ENCODE measurements around the gene PDZRN3. TPM values are rescaled to one million over a fixed set of nuclear protein-coding genes. Genes with fewer than 3 reads are reported as not detected.

PDZRN3 gene
- total and polyA plus RNA-seq, 5 donors from 2014 or later, result not detected

GRCh38 chr3:73492186-73492585 is 132.6 kb downstream of the PDZRN3 start:
- Mint-ChIP-seq H3K36me3 (no peaks in the 10 kb centered on the region), H3K4me1 (no peaks in the 10 kb centered on the region), H3K27me3 (no peaks in the 10 kb centered on the region), H3K27ac (no peak overlapping the region), H3K9me3 (no peaks in the 10 kb centered on the region), H3K4me3 (no peak overlapping the region)
- H3K9me3 ChIP-seq (ENCODE audit: control insufficient read depth in 2 of 2, low read length in 2 of 2), result no peaks in the 10 kb centered on the region
- DNase-seq, result no peak
- no peak overlapping the region for H3K4me3 ChIP-seq (ENCODE audit: low read depth, low read length)
- no peak for ATAC-seq (ENCODE audit: low read depth in 2 of 2)
- no peaks in the 10 kb centered on the region for H3K36me3 ChIP-seq (ENCODE audit: control insufficient read depth, insufficient read depth, low read length)
- H3K4me1 ChIP-seq (ENCODE audit: control insufficient read depth, insufficient read depth, low read length, poor library complexity, severe bottlenecking), result no peaks in the 10 kb centered on the region
- H3K27ac ChIP-seq (ENCODE audit: insufficient read depth, low read length, poor library complexity, severe bottlenecking), result no peak overlapping the region
- no peaks in the 10 kb centered on the region for H3K27me3 ChIP-seq (ENCODE audit: control insufficient read depth, insufficient read depth, low read length)

- H3K27me3 Mint-ChIP-seq, result no peaks in the 10 kb centered on the region
- no peaks in the 10 kb centered on the region for H3K9me3 ChIP-seq (ENCODE audit: control insufficient read depth in 2 of 2, low read length in 2 of 2)
- no peak overlapping the region for H3K27ac Mint-ChIP-seq
- ATAC-seq (ENCODE audit: low read depth in 2 of 2) (no peak), DNase-seq (no peak)
- no peaks in the 10 kb centered on the region for H3K36me3 ChIP-seq (ENCODE audit: control insufficient read depth, insufficient read depth, low read length)
- H3K4me3 Mint-ChIP-seq, result no peak overlapping the region
- H3K36me3 Mint-ChIP-seq, result no peaks in the 10 kb centered on the region
- no peaks in the 10 kb centered on the region for H3K4me1 Mint-ChIP-seq
- no peak overlapping the region for H3K27ac ChIP-seq (ENCODE audit: insufficient read depth, low read length, poor library complexity, severe bottlenecking)
- no peak overlapping the region for H3K4me3 ChIP-seq (ENCODE audit: low read depth, low read length)
- H3K4me1 ChIP-seq (ENCODE audit: control insufficient read depth, insufficient read depth, low read length, poor library complexity, severe bottlenecking), result no peaks in the 10 kb centered on the region
- no peaks in the 10 kb centered on the region for H3K27me3 ChIP-seq (ENCODE audit: control insufficient read depth, insufficient read depth, low read length)
- no peaks in the 10 kb centered on the region for H3K9me3 Mint-ChIP-seq
These were observed 133.5 kb downstream of the PDZRN3 start for GRCh38 chr3:73491287-73491662.

GRCh38 chr3:73490453-73491286 is 134.1 kb downstream of the PDZRN3 start:
- DNase-seq (no peak), ATAC-seq (ENCODE audit: low read depth in 2 of 2) (no peak)
- no peak overlapping the region for H3K4me3 ChIP-seq (ENCODE audit: low read depth, low read length)
- no peak overlapping the region for H3K27ac ChIP-seq (ENCODE audit: insufficient read depth, low read length, poor library complexity, severe bottlenecking)
- Mint-ChIP-seq H3K4me3 (no peak overlapping the region), H3K27ac (no peak overlapping the region), H3K36me3 (no peaks in the 10 kb centered on the region), H3K9me3 (no peaks in the 10 kb centered on the region), H3K4me1 (no peaks in the 10 kb centered on the region), H3K27me3 (no peaks in the 10 kb centered on the region)
- no peaks in the 10 kb centered on the region for H3K9me3 ChIP-seq (ENCODE audit: control insufficient read depth in 2 of 2, low read length in 2 of 2)
- no peaks in the 10 kb centered on the region for H3K4me1 ChIP-seq (ENCODE audit: control insufficient read depth, insufficient read depth, low read length, poor library complexity, severe bottlenecking)
- no peaks in the 10 kb centered on the region for H3K27me3 ChIP-seq (ENCODE audit: control insufficient read depth, insufficient read depth, low read length)
- no peaks in the 10 kb centered on the region for H3K36me3 ChIP-seq (ENCODE audit: control insufficient read depth, insufficient read depth, low read length)

- Histone ChIP-seq H3K27me3 (ENCODE audit: control insufficient read depth, insufficient read depth, low read length) (no peaks in the 10 kb centered on the region), H3K4me3 (ENCODE audit: low read depth, low read length) (no peak overlapping the region), H3K9me3 (ENCODE audit: control insufficient read depth in 2 of 2, low read length in 2 of 2) (no peaks in the 10 kb centered on the region), H3K36me3 (ENCODE audit: control insufficient read depth, insufficient read depth, low read length) (no peaks in the 10 kb centered on the region), H3K27ac (ENCODE audit: insufficient read depth, low read length, poor library complexity, severe bottlenecking) (no peak overlapping the region), H3K4me1 (ENCODE audit: control insufficient read depth, insufficient read depth, low read length, poor library complexity, severe bottlenecking) (no peaks in the 10 kb centered on the region)
- Mint-ChIP-seq H3K27me3 (no peaks in the 10 kb centered on the region), H3K9me3 (no peaks in the 10 kb centered on the region), H3K4me1 (no peaks in the 10 kb centered on the region), H3K36me3 (no peaks in the 10 kb centered on the region), H3K27ac (no peak overlapping the region), H3K4me3 (no peak overlapping the region)
- ATAC-seq (ENCODE audit: low read depth in 2 of 2) (no peak), DNase-seq (no peak)
These were observed 138.8 kb downstream of the PDZRN3 start for GRCh38 chr3:73485877-73486330.

GRCh38 chr3:73484656-73485248 is 140.0 kb downstream of the PDZRN3 start:
- H3K9me3 ChIP-seq (ENCODE audit: control insufficient read depth in 2 of 2, low read length in 2 of 2), result no peaks in the 10 kb centered on the region
- ATAC-seq (ENCODE audit: low read depth in 2 of 2) (no peak), DNase-seq (no peak)
- no peak overlapping the region for H3K4me3 Mint-ChIP-seq
- no peak overlapping the region for H3K27ac ChIP-seq (ENCODE audit: insufficient read depth, low read length, poor library complexity, severe bottlenecking)
- H3K4me3 ChIP-seq (ENCODE audit: low read depth, low read length), result no peak overlapping the region
- H3K4me1 ChIP-seq (ENCODE audit: control insufficient read depth, insufficient read depth, low read length, poor library complexity, severe bottlenecking), result no peaks in the 10 kb centered on the region
- no peaks in the 10 kb centered on the region for H3K36me3 Mint-ChIP-seq
- no peaks in the 10 kb centered on the region for H3K4me1 Mint-ChIP-seq
- no peaks in the 10 kb centered on the region for H3K27me3 ChIP-seq (ENCODE audit: control insufficient read depth, insufficient read depth, low read length)
- H3K36me3 ChIP-seq (ENCODE audit: control insufficient read depth, insufficient read depth, low read length), result no peaks in the 10 kb centered on the region
- no peaks in the 10 kb centered on the region for H3K27me3 Mint-ChIP-seq
- H3K27ac Mint-ChIP-seq, result no peak overlapping the region
- H3K9me3 Mint-ChIP-seq, result no peaks in the 10 kb centered on the region

GRCh38 chr3:73481888-73482287 is 142.9 kb downstream of the PDZRN3 start:
- Mint-ChIP-seq H3K4me1 (no peaks in the 10 kb centered on the region), H3K4me3 (no peak overlapping the region), H3K9me3 (peaks cover 0 to 4% (median 1%) of the 10 kb centered on the region in 7 donors), H3K27me3 (peaks cover 5% of the 10 kb centered on the region), H3K36me3 (no peaks in the 10 kb centered on the region), H3K27ac (no peak overlapping the region)
- H3K27ac ChIP-seq (ENCODE audit: insufficient read depth, low read length, poor library complexity, severe bottlenecking), result no peak overlapping the region
- H3K27me3 ChIP-seq (ENCODE audit: control insufficient read depth, insufficient read depth, low read length), result no peaks in the 10 kb centered on the region
- H3K4me1 ChIP-seq (ENCODE audit: control insufficient read depth, insufficient read depth, low read length, poor library complexity, severe bottlenecking), result no peaks in the 10 kb centered on the region
- no peaks in the 10 kb centered on the region for H3K9me3 ChIP-seq (ENCODE audit: control insufficient read depth in 2 of 2, low read length in 2 of 2)
- no peaks in the 10 kb centered on the region for H3K36me3 ChIP-seq (ENCODE audit: control insufficient read depth, insufficient read depth, low read length)
- no peak for ATAC-seq (ENCODE audit: low read depth in 2 of 2)
- H3K4me3 ChIP-seq (ENCODE audit: low read depth, low read length), result no peak overlapping the region
- no peak for DNase-seq

GRCh38 chr3:73480187-73480672 is 144.5 kb downstream of the PDZRN3 start:
- Histone ChIP-seq H3K4me3 (ENCODE audit: low read depth, low read length) (no peak overlapping the region), H3K36me3 (ENCODE audit: control insufficient read depth, insufficient read depth, low read length) (no peaks in the 10 kb centered on the region), H3K27ac (ENCODE audit: insufficient read depth, low read length, poor library complexity, severe bottlenecking) (no peak overlapping the region), H3K9me3 (ENCODE audit: control insufficient read depth in 2 of 2, low read length in 2 of 2) (no peaks in the 10 kb centered on the region), H3K4me1 (ENCODE audit: control insufficient read depth, insufficient read depth, low read length, poor library complexity, severe bottlenecking) (no peaks in the 10 kb centered on the region), H3K27me3 (ENCODE audit: control insufficient read depth, insufficient read depth, low read length) (no peaks in the 10 kb centered on the region)
- Mint-ChIP-seq H3K27me3 (peaks cover 5% of the 10 kb centered on the region), H3K9me3 (peaks cover 0 to 4% (median 1%) of the 10 kb centered on the region in 7 donors), H3K4me1 (no peaks in the 10 kb centered on the region), H3K36me3 (no peaks in the 10 kb centered on the region), H3K27ac (no peak overlapping the region), H3K4me3 (no peak overlapping the region)
- ATAC-seq (ENCODE audit: low read depth in 2 of 2) (no peak), DNase-seq (no peak)

GRCh38 chr3:73479325-73479724 is 145.4 kb downstream of the PDZRN3 start:
- Histone ChIP-seq H3K27me3 (ENCODE audit: control insufficient read depth, insufficient read depth, low read length) (no peaks in the 10 kb centered on the region), H3K4me1 (ENCODE audit: control insufficient read depth, insufficient read depth, low read length, poor library complexity, severe bottlenecking) (no peaks in the 10 kb centered on the region), H3K27ac (ENCODE audit: insufficient read depth, low read length, poor library complexity, severe bottlenecking) (no peak overlapping the region), H3K36me3 (ENCODE audit: control insufficient read depth, insufficient read depth, low read length) (no peaks in the 10 kb centered on the region), H3K9me3 (ENCODE audit: control insufficient read depth in 2 of 2, low read length in 2 of 2) (no peaks in the 10 kb centered on the region), H3K4me3 (ENCODE audit: low read depth, low read length) (no peak overlapping the region)
- ATAC-seq (ENCODE audit: low read depth in 2 of 2) (no peak), DNase-seq (no peak)
- no peak overlapping the region for H3K27ac Mint-ChIP-seq
- H3K4me3 Mint-ChIP-seq, result no peak overlapping the region
- no peaks in the 10 kb centered on the region for H3K36me3 Mint-ChIP-seq
- peaks cover 5% of the 10 kb centered on the region for H3K27me3 Mint-ChIP-seq
- H3K9me3 Mint-ChIP-seq, result peaks cover 0 to 4% (median 1%) of the 10 kb centered on the region in 7 donors
- H3K4me1 Mint-ChIP-seq, result no peaks in the 10 kb centered on the region
